Rectal smooth muscle tissue (tissue), 1 donor: ENCODE measurements around the gene ASCC3.

Source experiments
- H3K27ac ChIP-seq: one replicate; pipeline ENCODE4 v1.7.0; 2013; ENCODE audit warnings: low read depth, low read length, inconsistent platforms
- H3K27me3 ChIP-seq: one replicate; pipeline ENCODE4 v1.7.0; 2013; ENCODE audit warnings: low read length; ENCODE audit not compliant: control insufficient read depth, insufficient read depth
- H3K36me3 ChIP-seq: one replicate; pipeline ENCODE4 v1.7.0; 2013; ENCODE audit warnings: low read length; ENCODE audit not compliant: control insufficient read depth, insufficient read depth
- H3K4me1 ChIP-seq: one replicate; pipeline ENCODE4 v1.7.0; 2013; ENCODE audit warnings: low read length; ENCODE audit not compliant: control insufficient read depth, insufficient read depth
- H3K4me3 ChIP-seq: one replicate; pipeline ENCODE4 v1.7.0; 2013; ENCODE audit warnings: low read length
- H3K9ac ChIP-seq: one replicate; pipeline ENCODE4 v1.7.0; 2013; ENCODE audit warnings: low read length

The ASCC3 gene

GRCh38 chr6:100573166-100573565, 308.0 kb downstream of the ASCC3 start:
- Histone ChIP-seq H3K9ac (no peak overlapping the region), H3K27me3 (no peaks in the 10 kb centered on the region), H3K27ac (no peak overlapping the region), H3K36me3 (no peaks in the 10 kb centered on the region), H3K4me1 (no peaks in the 10 kb centered on the region), H3K4me3 (no peak overlapping the region)

- Histone ChIP-seq H3K27ac (no peak overlapping the region), H3K4me1 (no peaks in the 10 kb centered on the region), H3K4me3 (no peak overlapping the region), H3K9ac (no peak overlapping the region), H3K36me3 (no peaks in the 10 kb centered on the region), H3K27me3 (no peaks in the 10 kb centered on the region)
Observed at GRCh38 chr6:100568255-100568654, 312.9 kb downstream of the ASCC3 start.

GRCh38 chr6:100566563-100566962, 314.6 kb downstream of the ASCC3 start:
- H3K4me3 ChIP-seq: no peak overlapping the region
- H3K4me1 ChIP-seq: no peaks in the 10 kb centered on the region
- H3K36me3 ChIP-seq: no peaks in the 10 kb centered on the region
- H3K9ac ChIP-seq: no peak overlapping the region
- no peak overlapping the region for H3K27ac ChIP-seq
- no peaks in the 10 kb centered on the region for H3K27me3 ChIP-seq

- no peaks in the 10 kb centered on the region for H3K36me3 ChIP-seq
- H3K4me3 ChIP-seq: no peak overlapping the region
- no peaks in the 10 kb centered on the region for H3K27me3 ChIP-seq
- H3K4me1 ChIP-seq: no peaks in the 10 kb centered on the region
- no peak overlapping the region for H3K9ac ChIP-seq
- H3K27ac ChIP-seq: no peak overlapping the region
Observed at GRCh38 chr6:100565439-100566104, 315.6 kb downstream of the ASCC3 start.

GRCh38 chr6:100559859-100560258, 321.3 kb downstream of the ASCC3 start:
- Histone ChIP-seq H3K9ac (no peak overlapping the region), H3K36me3 (no peaks in the 10 kb centered on the region), H3K4me1 (no peaks in the 10 kb centered on the region)

GRCh38 chr6:100554228-100554627, 326.9 kb downstream of the ASCC3 start:
- Histone ChIP-seq H3K4me1 (no peaks in the 10 kb centered on the region), H3K27me3 (no peaks in the 10 kb centered on the region), H3K9ac (no peak overlapping the region), H3K36me3 (no peaks in the 10 kb centered on the region), H3K27ac (no peak overlapping the region), H3K4me3 (no peak overlapping the region)

More at GRCh38 chr6:100559859-100560258, 321.3 kb downstream of the ASCC3 start:
- H3K27ac ChIP-seq: no peak overlapping the region
- no peaks in the 10 kb centered on the region for H3K27me3 ChIP-seq
- no peak overlapping the region for H3K4me3 ChIP-seq

- H3K27ac ChIP-seq: no peak overlapping the region
- H3K27me3 ChIP-seq: no peaks in the 10 kb centered on the region
- no peak overlapping the region for H3K9ac ChIP-seq
- no peak overlapping the region for H3K4me3 ChIP-seq
- no peaks in the 10 kb centered on the region for H3K36me3 ChIP-seq
- no peaks in the 10 kb centered on the region for H3K4me1 ChIP-seq
Observed at GRCh38 chr6:100553243-100553642, 327.9 kb downstream of the ASCC3 start.

- no peak overlapping the region for H3K9ac ChIP-seq
- H3K4me1 ChIP-seq: no peaks in the 10 kb centered on the region
- no peak overlapping the region for H3K4me3 ChIP-seq
- no peaks in the 10 kb centered on the region for H3K36me3 ChIP-seq
- no peaks in the 10 kb centered on the region for H3K27me3 ChIP-seq
- no peak overlapping the region for H3K27ac ChIP-seq
Observed at GRCh38 chr6:100549406-100550167, 331.5 kb downstream of the ASCC3 start.

GRCh38 chr6:100538086-100538485, 343.0 kb downstream of the ASCC3 start:
- Histone ChIP-seq H3K9ac (no peak overlapping the region), H3K4me1 (no peaks in the 10 kb centered on the region), H3K27ac (no peak overlapping the region), H3K27me3 (no peaks in the 10 kb centered on the region), H3K36me3 (no peaks in the 10 kb centered on the region), H3K4me3 (no peak overlapping the region)

GRCh38 chr6:100518588-100518987, 362.5 kb downstream of the ASCC3 start:
- Histone ChIP-seq H3K27ac (no peak overlapping the region), H3K4me3 (no peak overlapping the region), H3K27me3 (no peaks in the 10 kb centered on the region), H3K9ac (no peak overlapping the region), H3K36me3 (no peaks in the 10 kb centered on the region), H3K4me1 (no peaks in the 10 kb centered on the region)

GRCh38 chr6:100517633-100518032, 363.5 kb downstream of the ASCC3 start:
- H3K36me3 ChIP-seq: no peaks in the 10 kb centered on the region
- H3K27ac ChIP-seq: no peak overlapping the region
- H3K4me3 ChIP-seq: no peak overlapping the region
- no peaks in the 10 kb centered on the region for H3K27me3 ChIP-seq
- H3K4me1 ChIP-seq: no peaks in the 10 kb centered on the region
- H3K9ac ChIP-seq: no peak overlapping the region

- Histone ChIP-seq H3K36me3 (peaks cover 3% of the 10 kb centered on the region), H3K4me3 (no peak overlapping the region), H3K4me1 (no peaks in the 10 kb centered on the region), H3K27me3 (no peaks in the 10 kb centered on the region), H3K27ac (no peak overlapping the region), H3K9ac (no peak overlapping the region)
Observed at GRCh38 chr6:100517106-100517505, 364.0 kb downstream of the ASCC3 start.

- no peak overlapping the region for H3K4me3 ChIP-seq
- no peaks in the 10 kb centered on the region for H3K4me1 ChIP-seq
- no peak overlapping the region for H3K27ac ChIP-seq
- no peaks in the 10 kb centered on the region for H3K27me3 ChIP-seq
- H3K9ac ChIP-seq: no peak overlapping the region
- H3K36me3 ChIP-seq: peaks cover 3% of the 10 kb centered on the region
Observed at GRCh38 chr6:100514660-100515059, 366.5 kb downstream of the ASCC3 start.
